ENCODE measurements around the gene SFSWAP.
A peak's percentile ranks its signal among the peaks of the same experiment; 100 is the strongest.

The SFSWAP gene

GRCh38 chr12:131755305-131756113 lies 44.6 kb downstream of the SFSWAP start:
- Histone ChIP-seq H3K27me3 (no peaks in the 10 kb centered on the region), H3K4me1 (no peaks in the 10 kb centered on the region), H4K20me1 (peaks cover 16 to 74% (median 29%) of the 10 kb centered on the region in 11 experiments; a peak in 18 of 22 replicates), H3K9ac (no peak overlapping the region), H3K4me2 (no peak overlapping the region), H3K36me3 (peaks cover 95 to 100% (median 99%) of the 10 kb centered on the region in 11 experiments), H3K9me3 (replicated peaks in 1 of 11) (no peaks in the 10 kb centered on the region), H3K4me3 (no peak overlapping the region), H3K27ac (no peak overlapping the region)
- no peak for TF ChIP-seq Cebpa-rat (IDR thresholded peaks at IDR 0.05)

DNA sequence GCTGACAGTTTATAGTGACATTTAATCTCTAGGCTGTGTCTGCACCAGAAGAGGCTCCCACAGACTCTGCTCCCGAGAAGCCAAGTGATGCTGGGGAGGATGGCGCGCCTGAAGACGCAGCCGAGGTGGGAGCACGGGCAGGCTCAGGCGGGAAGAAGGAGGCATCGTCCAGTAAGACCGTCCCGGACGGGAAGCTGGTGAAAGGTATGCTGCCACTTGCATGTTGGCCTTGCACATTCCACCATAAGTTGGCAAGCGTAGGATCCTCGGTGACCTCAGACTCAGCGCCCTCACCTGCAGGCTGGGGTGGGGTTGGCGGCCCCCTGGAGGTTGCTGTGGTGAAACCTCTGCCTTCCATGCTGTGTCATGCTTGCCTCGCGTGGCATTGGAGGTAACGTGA lies 45.6 kb downstream of the SFSWAP start:
- Histone ChIP-seq H3K36me3 (peaks cover 95 to 100% (median 99%) of the 10 kb centered on the region in 11 experiments), H4K20me1 (peaks cover 10 to 73% (median 20%) of the 10 kb centered on the region in 11 experiments; a peak in 18 of 22 replicates)

GRCh38 chr12:131757111-131757510 lies 46.2 kb downstream of the SFSWAP start:
- H4K20me1 ChIP-seq, result peaks cover 5 to 73% (median 14%) of the 10 kb centered on the region in 11 experiments; a peak in 15 of 22 replicates
- no peak overlapping the region for H3K4me3 ChIP-seq
- no peaks in the 10 kb centered on the region for H3K27me3 ChIP-seq
- H3K9me3 ChIP-seq (replicated peaks in 1 of 11), result no peaks in the 10 kb centered on the region
- TF ChIP-seq Cebpa-rat (IDR thresholded peaks at IDR 0.05), result no peak
- no peak overlapping the region for H3K27ac ChIP-seq
- H3K4me1 ChIP-seq, result no peaks in the 10 kb centered on the region; a peak in 1 of 20 replicates
- H3K36me3 ChIP-seq, result peaks cover 95 to 100% (median 99%) of the 10 kb centered on the region in 11 experiments
- H3K4me2 ChIP-seq, result no peak overlapping the region
- no peak overlapping the region for H3K9ac ChIP-seq

More for the DNA sequence above, 45.6 kb downstream of the SFSWAP start:
- no peak overlapping the region for H3K27ac ChIP-seq
- no peak for TF ChIP-seq Cebpa-rat (IDR thresholded peaks at IDR 0.05)
- H3K9ac ChIP-seq, result no peak overlapping the region
- no peaks in the 10 kb centered on the region for H3K9me3 ChIP-seq (replicated peaks in 1 of 11)
- no peak overlapping the region for H3K4me3 ChIP-seq
- no peak overlapping the region for H3K4me2 ChIP-seq
- no peaks in the 10 kb centered on the region for H3K27me3 ChIP-seq
- H3K4me1 ChIP-seq, result no peaks in the 10 kb centered on the region; a peak in 1 of 20 replicates

DNA sequence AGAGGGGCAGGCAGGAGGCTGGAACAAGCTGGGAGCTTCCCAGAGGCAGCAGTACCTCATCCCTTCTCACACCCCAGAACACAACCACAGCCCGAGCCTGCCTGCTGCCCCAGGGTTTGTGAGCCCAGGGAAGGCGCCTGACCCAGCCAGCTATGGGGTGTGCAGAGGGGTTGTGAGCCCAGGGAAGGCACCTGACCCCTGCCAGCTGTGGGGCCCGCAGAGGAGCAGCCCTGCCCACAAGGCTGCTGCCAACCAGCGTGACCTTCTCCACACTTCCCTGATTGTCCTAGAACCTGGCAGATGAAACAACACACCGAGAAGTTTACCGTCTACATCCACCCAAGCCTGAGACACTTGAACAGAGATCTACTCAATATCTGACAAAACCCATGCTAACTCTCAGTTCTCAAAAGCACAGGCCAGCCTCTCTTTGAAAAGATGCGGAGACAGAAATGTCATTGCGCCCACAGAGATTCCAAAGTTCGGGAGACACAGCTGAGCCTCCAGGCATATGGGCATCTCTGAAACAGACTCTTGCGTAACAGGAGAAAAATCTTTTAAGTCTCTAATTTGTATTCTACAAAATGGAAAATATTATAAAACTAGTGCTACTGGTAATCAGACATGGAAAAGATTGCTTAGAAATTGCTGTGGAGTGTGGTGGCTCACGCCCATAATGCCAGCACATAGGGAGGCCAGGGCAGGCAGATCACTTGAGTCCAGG lies 47.3 kb downstream of the SFSWAP start:
- Histone ChIP-seq H3K9me3 (replicated peaks in 1 of 11) (no peaks in the 10 kb centered on the region), H3K4me3 (no peak overlapping the region), H3K9ac (0 out of 22 replicates have a peak overlapping the region, but pooled peaks of 1 of the 11 experiments have one; percentile 9), H3K4me2 (no peak overlapping the region), H3K27me3 (no peaks in the 10 kb centered on the region), H3K27ac (no peak overlapping the region), H3K4me1 (peaks cover 0 to 7% (median under 1%) of the 10 kb centered on the region in 10 experiments; a peak in 7 of 20 replicates), H3K36me3 (peaks cover 94 to 100% (median 99%) of the 10 kb centered on the region in 11 experiments), H4K20me1 (peaks cover 0 to 73% (median 9%) of the 10 kb centered on the region in 11 experiments; a peak in 10 of 22 replicates)
- TF ChIP-seq Cebpa-rat (IDR thresholded peaks at IDR 0.05), result peak in 6 of 11 experiments; percentile 25 to 72 (median 33); a peak in 5 of 22 replicates

GRCh38 chr12:131759176-131759575 lies 48.3 kb downstream of the SFSWAP start:
- H4K20me1 ChIP-seq, result peaks cover 0 to 73% (median 9%) of the 10 kb centered on the region in 11 experiments; a peak in 8 of 22 replicates
- no peak overlapping the region for H3K27ac ChIP-seq
- H3K27me3 ChIP-seq, result no peaks in the 10 kb centered on the region
- TF ChIP-seq Cebpa-rat (IDR thresholded peaks at IDR 0.05), result no peak
- no peak overlapping the region for H3K4me2 ChIP-seq
- H3K36me3 ChIP-seq, result peaks cover 92 to 100% (median 98%) of the 10 kb centered on the region in 11 experiments
- no peaks in the 10 kb centered on the region for H3K9me3 ChIP-seq (replicated peaks in 1 of 11)
- H3K9ac ChIP-seq, result no peak overlapping the region
- H3K4me1 ChIP-seq, result peaks cover under 1 to 14% (median 9%) of the 10 kb centered on the region in 10 experiments; a peak in 19 of 20 replicates
- H3K4me3 ChIP-seq, result no peak overlapping the region

GRCh38 chr12:131761638-131762037 lies 50.7 kb downstream of the SFSWAP start:
- no peaks in the 10 kb centered on the region for H3K9me3 ChIP-seq (replicated peaks in 1 of 11)
- no peak for TF ChIP-seq Cebpa-rat (IDR thresholded peaks at IDR 0.05)
- no peak overlapping the region for H3K9ac ChIP-seq
- no peak overlapping the region for H3K4me3 ChIP-seq
- peaks cover 0 to 80% (median 10%) of the 10 kb centered on the region in 11 experiments; a peak in 10 of 22 replicates for H4K20me1 ChIP-seq
- peaks cover 25 to 39% (median 34%) of the 10 kb centered on the region in 10 experiments for H3K4me1 ChIP-seq
- H3K36me3 ChIP-seq, result peaks cover 79 to 89% (median 86%) of the 10 kb centered on the region in 11 experiments
- no peaks in the 10 kb centered on the region for H3K27me3 ChIP-seq
- no peak overlapping the region for H3K27ac ChIP-seq
- no peak overlapping the region for H3K4me2 ChIP-seq

DNA sequence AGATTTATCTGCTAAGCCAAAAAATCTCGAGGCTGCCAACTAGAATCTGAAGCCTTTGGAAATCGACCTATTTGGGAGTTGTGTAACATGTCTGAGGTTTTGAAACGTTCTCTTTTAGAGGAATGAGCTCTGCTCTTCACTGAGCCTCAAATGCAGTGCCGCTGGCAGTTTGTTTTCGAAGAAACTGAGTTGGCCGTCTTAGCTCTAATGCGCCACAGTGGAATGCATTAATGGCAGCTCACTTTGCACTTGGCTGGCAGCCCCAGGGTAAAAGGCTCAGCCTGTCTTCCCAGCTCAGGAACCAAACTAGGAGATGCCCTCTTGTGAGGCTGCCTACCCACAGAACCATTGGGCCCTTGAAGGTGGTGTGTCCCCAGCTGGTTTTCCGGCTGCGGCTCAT lies 53.8 kb downstream of the SFSWAP start:
- TF ChIP-seq Cebpa-rat (IDR thresholded peaks at IDR 0.05), result 0 out of 22 replicates have a peak, but pooled peaks of 1 of the 11 experiments have one; percentile 31
- no peaks in the 10 kb centered on the region for H3K9me3 ChIP-seq (replicated peaks in 1 of 11)
- peak overlapping the region in 7 of 11 experiments; percentile 35 to 97 (median 86); a peak in 13 of 22 replicates for H3K27ac ChIP-seq
- H3K4me2 ChIP-seq, result peak overlapping the region; percentile 78 to 98 (median 92)
- no peaks in the 10 kb centered on the region for H3K27me3 ChIP-seq
- H3K4me1 ChIP-seq, result peaks cover 49 to 70% (median 65%) of the 10 kb centered on the region in 10 experiments
- peak overlapping the region in 4 of 11 experiments; percentile 3 to 77 (median 70); a peak in 8 of 22 replicates for H3K9ac ChIP-seq
- peak overlapping the region in 1 of 10 experiments; percentile 8; a peak in 1 of 20 replicates for H3K4me3 ChIP-seq
- H3K36me3 ChIP-seq, result peaks cover 63 to 88% (median 76%) of the 10 kb centered on the region in 11 experiments
- peaks cover 0 to 68% (median 10%) of the 10 kb centered on the region in 11 experiments; a peak in 9 of 22 replicates for H4K20me1 ChIP-seq

GRCh38 chr12:131765961-131766360 lies 55.1 kb downstream of the SFSWAP start:
- Histone ChIP-seq H3K27ac (peak overlapping the region; percentile 61 to 97 (median 83)), H3K9me3 (replicated peaks in 1 of 11) (no peaks in the 10 kb centered on the region), H3K4me3 (peak overlapping the region in 9 of 10 experiments; percentile 15 to 51 (median 31); a peak in 12 of 20 replicates), H3K9ac (peak overlapping the region; percentile 61 to 77 (median 67)), H3K27me3 (no peaks in the 10 kb centered on the region), H3K36me3 (peaks cover 55 to 88% (median 75%) of the 10 kb centered on the region in 11 experiments), H3K4me2 (peak overlapping the region; percentile 78 to 98 (median 92)), H3K4me1 (peaks cover 60 to 82% (median 77%) of the 10 kb centered on the region in 10 experiments), H4K20me1 (peaks cover 0 to 76% (median 10%) of the 10 kb centered on the region in 11 experiments; a peak in 9 of 22 replicates)
- no peak for TF ChIP-seq Cebpa-rat (IDR thresholded peaks at IDR 0.05)
